K562 (cell line): Measurements from ENCODE around the gene ETV3. TPM values are rescaled to one million over a fixed set of nuclear protein-coding genes. Genes with fewer than 3 reads are reported as not detected.

Experiments
- ATAC-seq: fragments of 200-7000 bp; cut with Tn5 transposase; 3 replicates; pipeline ENCODE4 v1.9.1; 2020; ENCODE audit warnings: moderate library complexity
- BruUV-seq: library from RNA; stranded (reverse); fragments of 400-500 nt; replicated peaks from 2 replicates; lab custom pipeline; 2021; lab: Mats Ljungman, UMichigan
- CTCF ChIA-PET: fragments of 300-600 bp; formaldehyde crosslinking; extraction: SDS; loops from one replicate; lab custom pipeline; 2021; ENCODE audit warnings: low intra/inter-chr PET ratio; lab: Yijun Ruan, JAX
- POLR2A ChIA-PET: fragments of 300-600, 350-650 bp; sonication (Branson Sonifier 250); formaldehyde crosslinking; extraction: SDS; loops from one replicate; lab custom pipeline; 2021; ENCODE audit warnings: antibody characterized with exemption, inconsistent platforms; lab: Yijun Ruan, JAX
- DNase-seq, 4 experiments: peaks; one replicate each; pipeline versions ENCODE4 v3.0.0 to v3.0.0-alpha.2; 2011 to 2018; ENCODE audit warnings: low spot score in 3 of 4, mixed read lengths in 3 of 4; ENCODE audit errors: extremely low read depth in 1 of 4
- FAIRE-seq: peaks from 2 replicates; lab custom pipeline; 2011; peaks lifted over from hg19 to GRCh38; lab: Jason Lieb, UNC
- H2AFZ ChIP-seq: 2 replicates; pipeline ENCODE4 v1.6.0; 2011; ENCODE audit warnings: low read depth, low read length, control low read depth, inconsistent platforms
- H3K27ac ChIP-seq: fragments of 200-600 bp; 3 replicates; pipeline ENCODE4 v1.8.0; 2011; ENCODE audit warnings: low read depth, mild to moderate bottlenecking, control low read depth, inconsistent platforms, low read length, moderate library complexity, mixed read lengths; ENCODE audit errors: extremely low read depth
- H3K27me3 ChIP-seq, 2 experiments: fragments of 300-600 bp in 1 of 2; 2 replicates in 1 of 2; 3 replicates in 1 of 2; pipeline versions ENCODE4 v1.6.0 to v1.8.0; 2011; ENCODE audit warnings: inconsistent platforms in 2 of 2, low read length in 2 of 2, mild to moderate bottlenecking in 1 of 2, mixed read lengths in 1 of 2, moderate library complexity in 1 of 2; ENCODE audit not compliant: control insufficient read depth in 2 of 2, insufficient read depth in 2 of 2
- H3K36me3 ChIP-seq: fragments of 300-600 bp; 3 replicates; pipeline ENCODE4 v1.8.0; 2011; ENCODE audit warnings: mild to moderate bottlenecking, low read length, inconsistent platforms; ENCODE audit not compliant: control insufficient read depth, insufficient read depth
- H3K4me1 ChIP-seq, 2 experiments: fragments of 200-600 bp in 1 of 2; replicated peaks in 1 of 2; 2 replicates in 1 of 2; 3 replicates in 1 of 2; pipeline versions ENCODE4 v1.5.1 to v1.8.0; 2011; ENCODE audit warnings: inconsistent platforms in 2 of 2, low read length in 2 of 2, mild to moderate bottlenecking in 1 of 2, mixed read lengths in 1 of 2, moderate library complexity in 1 of 2; ENCODE audit not compliant: control insufficient read depth in 2 of 2, insufficient read depth in 2 of 2
- H3K4me2 ChIP-seq: 2 replicates; pipeline ENCODE4 v1.6.1; 2011; ENCODE audit warnings: low read length, control low read depth, inconsistent platforms, mixed read lengths; ENCODE audit not compliant: insufficient read depth
- H3K4me3 ChIP-seq: fragments of 200-600 bp; sonication (generic), shearing (Covaris generic); 2 replicates; pipeline ENCODE4 v1.5.1; 2016; ENCODE audit warnings: control low read depth, inconsistent platforms
- H3K79me2 ChIP-seq: fragments of 200-600 bp; 3 replicates; pipeline ENCODE4 v1.8.0; 2011; ENCODE audit warnings: low read length, inconsistent platforms; ENCODE audit not compliant: control insufficient read depth, insufficient read depth
- H3K9ac ChIP-seq, 2 experiments: 2 replicates each; pipeline versions ENCODE4 v1.6.0 to v1.6.1; 2011; ENCODE audit warnings: low read depth in 2 of 2, low read length in 2 of 2, control low read depth in 1 of 2, inconsistent platforms in 1 of 2, mild to moderate bottlenecking in 1 of 2, mixed read lengths in 1 of 2; ENCODE audit not compliant: insufficient read depth in 1 of 2
- H3K9me1 ChIP-seq: one replicate; pipeline ENCODE4 v1.6.0; 2011; ENCODE audit warnings: inconsistent platforms, mild to moderate bottlenecking, low read length, moderate library complexity; ENCODE audit not compliant: control insufficient read depth, insufficient read depth
- H3K9me3 ChIP-seq: replicated peaks from 2 replicates; pipeline ENCODE4 v1.5.1; 2011; ENCODE audit warnings: low read depth, low read length, inconsistent platforms; ENCODE audit not compliant: control insufficient read depth, insufficient read depth
- H4K20me1 ChIP-seq: replicated peaks from 2 replicates; pipeline ENCODE4 v1.6.1; 2011; ENCODE audit warnings: low read length, inconsistent platforms, mixed read lengths; ENCODE audit not compliant: control insufficient read depth, insufficient read depth
- CBFA2T3 ChIP-seq: fragments of 450-650 bp; IDR thresholded peaks from 2 replicates; pipeline ENCODE4 v1.6.1; 2017
- CREM ChIP-seq: IDR thresholded peaks from 2 replicates; pipeline ENCODE4 v1.6.1; 2014; ENCODE audit warnings: antibody characterized with exemption, low read depth
- GATA2 ChIP-seq: sonication (generic); formaldehyde crosslinking; IDR thresholded peaks from 2 replicates; pipeline ENCODE4 v1.4.0; 2020; ENCODE audit warnings: mild to moderate bottlenecking, missing genetic modification reagents
- GATAD2B ChIP-seq: fragments of 450-650 bp; IDR thresholded peaks from 2 replicates; pipeline ENCODE4 v1.6.1; 2017; ENCODE audit warnings: mild to moderate bottlenecking, borderline replicate concordance
- RFX7 ChIP-seq: fragments of 250-450 bp; sonication (Bioruptor Pico); IDR thresholded peaks from 2 replicates; pipeline ENCODE4 v1.5.1; 2021; ENCODE audit warnings: mild to moderate bottlenecking
- ZC3H8 ChIP-seq: fragments of 450-650 bp; IDR thresholded peaks from 2 replicates; pipeline ENCODE4 v1.6.1; 2017
- WGBS: fragments of 100-300 bp; shearing (Covaris generic); methylation state at CpG from one replicate; pipeline ENCODE4 v1.1.6; 2016; ENCODE audit warnings: low coverage, mixed read lengths; ENCODE audit not compliant: insufficient coverage; ENCODE audit errors: missing lambda C conversion rate; 5-methylcytosine and 5-hydroxymethylcytosine counted together
- in situ Hi-C: fragments of 300-500 bp; cut with MboI; formaldehyde crosslinking; loops from 4 replicates; pipeline ENCODE4 v1.15.0; 2018; ENCODE audit warnings: inconsistent platforms, mixed read lengths
- intact Hi-C: fragments of 100-400 bp; cut with micrococcal nuclease; formaldehyde crosslinking; loops from 2 replicates; pipeline ENCODE4 v1.14.2; 2022
- polyA plus RNA-seq, 8 experiments: library from polyadenylated mRNA; depleted of rRNA in 4 of 8; stranded (reverse) in 5 of 8; unstranded in 3 of 8; fragments of >200 nt; fragmentation: Nextera tagmentation in 2 of 8; fragmentation: Illumina TruSeq in 1 of 8; extraction: Ambion mirVana in 2 of 8; extraction: Trizol in 1 of 8; gene quantifications; 2 replicates each; pipeline versions ENCODE4 v1.2.1 to v1.2.3, GENCODE V29; 2011 to 2014; ENCODE audit warnings: inconsistent platforms in 1 of 8, missing spikeins in 1 of 8
- total RNA-seq, 7 experiments: library from RNA; depleted of rRNA in 6 of 7; stranded (reverse); fragments of >200 nt in 6 of 7; fragmentation: Illumina TruSeq in 2 of 7; extraction: Trizol in 2 of 7; gene quantifications; 2 replicates each; pipeline versions ENCODE4 v1.2.1 to v1.2.3, GENCODE V29; 2011 to 2021; ENCODE audit warnings: low replicate concordance in 1 of 7
- TF ChIP-seq, protein P1 (sequence below): fragments of 450-650 bp; IDR thresholded peaks from 2 replicates; pipeline ENCODE4 v1.7.1; 2018; ENCODE audit warnings: mild to moderate bottlenecking, low read depth; ENCODE audit not compliant: partially characterized antibody

ETV3 gene
- total and polyA plus RNA-seq, 9 of the 15 experiments (the other 6 are each of a cell fraction or from before 2014, with no cell fraction given): 3.1 to 16.0 (median 9.0) TPM

GRCh38 chr1:157158967-157159366, 20.8 kb upstream of the ETV3 start:
- Histone ChIP-seq H3K9me3 (no peaks in the 10 kb centered on the region), H3K4me3 (no peak overlapping the region), H3K36me3 (no peaks in the 10 kb centered on the region), H3K27ac (no peak overlapping the region), H3K9me1 (no peaks in the 10 kb centered on the region), H3K27me3 (peaks cover 15 to 65% of the 10 kb centered on the region in 2 experiments), H3K4me2 (no peak overlapping the region), H4K20me1 (no peaks in the 10 kb centered on the region), H3K9ac (no peak overlapping the region), H2AFZ (no peak overlapping the region), H3K4me1 (peaks cover 25 to 26% of the 10 kb centered on the region in 2 experiments), H3K79me2 (no peaks in the 10 kb centered on the region)
- in situ Hi-C loops (loop anchor here (10.0 to 25.0 kb wide), 2 partner anchors 204 to 778 kb away; no protein-coding TSS in a partner anchor), intact Hi-C loops (loop anchor here (5.0 kb wide), 1 partner anchor 232 kb away; no protein-coding TSS in a partner anchor)
- ATAC-seq (no peak), FAIRE-seq (no peak), DNase-seq (no peak)
- BruUV-seq: no TSS peak
- TF ChIP-seq CBFA2T3: no peak
- TF ChIP-seq ZC3H8: no peak
- no peak for TF ChIP-seq CREM
- no peak for TF ChIP-seq RFX7 (CRISPR knock-in tag)
- no peak for TF ChIP-seq GATAD2B
- TF ChIP-seq, protein P1, sequence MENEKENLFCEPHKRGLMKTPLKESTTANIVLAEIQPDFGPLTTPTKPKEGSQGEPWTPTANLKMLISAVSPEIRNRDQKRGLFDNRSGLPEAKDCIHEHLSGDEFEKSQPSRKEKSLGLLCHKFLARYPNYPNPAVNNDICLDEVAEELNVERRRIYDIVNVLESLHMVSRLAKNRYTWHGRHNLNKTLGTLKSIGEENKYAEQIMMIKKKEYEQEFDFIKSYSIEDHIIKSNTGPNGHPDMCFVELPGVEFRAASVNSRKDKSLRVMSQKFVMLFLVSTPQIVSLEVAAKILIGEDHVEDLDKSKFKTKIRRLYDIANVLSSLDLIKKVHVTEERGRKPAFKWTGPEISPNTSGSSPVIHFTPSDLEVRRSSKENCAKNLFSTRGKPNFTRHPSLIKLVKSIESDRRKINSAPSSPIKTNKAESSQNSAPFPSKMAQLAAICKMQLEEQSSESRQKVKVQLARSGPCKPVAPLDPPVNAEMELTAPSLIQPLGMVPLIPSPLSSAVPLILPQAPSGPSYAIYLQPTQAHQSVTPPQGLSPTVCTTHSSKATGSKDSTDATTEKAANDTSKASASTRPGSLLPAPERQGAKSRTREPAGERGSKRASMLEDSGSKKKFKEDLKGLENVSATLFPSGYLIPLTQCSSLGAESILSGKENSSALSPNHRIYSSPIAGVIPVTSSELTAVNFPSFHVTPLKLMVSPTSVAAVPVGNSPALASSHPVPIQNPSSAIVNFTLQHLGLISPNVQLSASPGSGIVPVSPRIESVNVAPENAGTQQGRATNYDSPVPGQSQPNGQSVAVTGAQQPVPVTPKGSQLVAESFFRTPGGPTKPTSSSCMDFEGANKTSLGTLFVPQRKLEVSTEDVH: no peak
- no peak for TF ChIP-seq GATA2 (CRISPR knock-in tag)
- CTCF ChIA-PET: interaction anchor here (0.7 to 6.0 kb wide), 2 partner anchors 8 to 68 kb away, joined by 8 to 133 read pairs; no protein-coding TSS in a partner anchor
- POLR2A ChIA-PET: no interaction called here
- WGBS: 6% methylated on average over 4 of the region's 4 CpGs
